Transverse colon (tissue), 4 donors: ENCODE data around the gene MYO5B. TPM values are rescaled to one million over a fixed set of nuclear protein-coding genes. Genes with fewer than 3 reads are reported as not detected.
A peak's percentile ranks its signal among the peaks of the same experiment; 100 is the strongest.

Experiments
- DNase-seq: peaks from one replicate; pipeline ENCODE4 v3.0.0-alpha.2; 2019
- H3K27ac ChIP-seq, 4 donors: fragments of 200-600 bp; sonication (generic); 2 replicates each; pipeline ENCODE4 v1.5.1; 2016 to 2018; ENCODE audit warnings: inconsistent platforms in 4 of 4
- H3K27me3 ChIP-seq: fragments of 200-600 bp; sonication (generic); 2 replicates; pipeline ENCODE4 v1.5.1; 2017; ENCODE audit warnings: inconsistent platforms
- H3K36me3 ChIP-seq, 4 donors: fragments of 200-600 bp; sonication (generic); 2 replicates each; pipeline ENCODE4 v1.5.1; 2017 to 2019; ENCODE audit warnings: inconsistent platforms in 4 of 4
- H3K4me1 ChIP-seq, 4 donors: fragments of 200-600 bp; sonication (generic); 2 replicates each; pipeline ENCODE4 v1.5.1; 2017 to 2020; ENCODE audit warnings: inconsistent platforms in 4 of 4
- H3K4me3 ChIP-seq, 4 donors: fragments of 200-600 bp; sonication (generic); 1 replicate in 1 of 4; 2 replicates in 3 of 4; pipeline versions ENCODE4 v1.5.1 to v1.6.1; 2017 to 2019; ENCODE audit warnings: inconsistent platforms in 4 of 4
- H3K9me3 ChIP-seq, 2 donors: fragments of 200-600 bp; sonication (generic); 2 replicates each; pipeline ENCODE4 v1.5.1; 2017 to 2019; ENCODE audit warnings: inconsistent platforms in 2 of 2
- EP300 ChIP-seq: sonication (generic); formaldehyde crosslinking; IDR thresholded peaks from one replicate; pipeline ENCODE4 v1.6.1; 2017; ENCODE audit warnings: antibody characterized with exemption, low read depth
- POLR2A ChIP-seq: fragments of 450-650 bp; IDR thresholded peaks from one replicate; pipeline ENCODE4 v1.6.1; 2016; ENCODE audit warnings: antibody characterized with exemption, mild to moderate bottlenecking, moderate library complexity
- POLR2AphosphoS5 ChIP-seq, 3 donors: sonication (generic); formaldehyde crosslinking; IDR thresholded peaks; one replicate each; pipeline ENCODE4 v1.6.1; 2016; ENCODE audit warnings: antibody characterized with exemption in 3 of 3
- WGBS, 2 donors: methylation state at CpG; one replicate each; pipeline ENCODE4 v1.1.5; 2018; ENCODE audit warnings: low coverage in 1 of 2; 5-methylcytosine and 5-hydroxymethylcytosine counted together
- in situ Hi-C, 4 donors: fragments of 200-750 bp; cut with MboI; loops; one replicate each; pipeline versions ENCODE4 v1.15.0 to v1.15.1; 2017; ENCODE audit warnings: low sequenced_read_pairs in 3 of 4, low pct_ligation_motif_present in 1 of 4, low pct_unique_long_range_greater_than_20kb in 1 of 4
- intact Hi-C: fragments of 100-400 bp; cut with DNase I; formaldehyde crosslinking; loops from one replicate; pipeline ENCODE4 v1.15.1; 2023; ENCODE audit warnings: low total_unique reads
- total RNA-seq, 4 donors: library from RNA; depleted of rRNA; stranded (reverse); fragments of >200 nt; gene quantifications; one replicate each; pipeline ENCODE4 v1.1.0, GENCODE V29; 2016
- TF ChIP-seq, protein P1 (sequence below), 5 experiments: fragments of 200-600 bp in 3 of 5; fragments of 450-650 bp in 2 of 5; sonication (generic) in 3 of 5; IDR thresholded peaks; 1 replicate in 2 of 5; 2 replicates in 3 of 5; pipeline ENCODE4 v1.5.1; 2016 to 2017; ENCODE audit warnings: antibody characterized with exemption in 5 of 5, inconsistent platforms in 3 of 5, mild to moderate bottlenecking in 2 of 5, moderate library complexity in 1 of 5

Gene MYO5B
- total RNA-seq, 4 donors from 2014 or later, result 96.7 to 144 (median 114) TPM

DNA sequence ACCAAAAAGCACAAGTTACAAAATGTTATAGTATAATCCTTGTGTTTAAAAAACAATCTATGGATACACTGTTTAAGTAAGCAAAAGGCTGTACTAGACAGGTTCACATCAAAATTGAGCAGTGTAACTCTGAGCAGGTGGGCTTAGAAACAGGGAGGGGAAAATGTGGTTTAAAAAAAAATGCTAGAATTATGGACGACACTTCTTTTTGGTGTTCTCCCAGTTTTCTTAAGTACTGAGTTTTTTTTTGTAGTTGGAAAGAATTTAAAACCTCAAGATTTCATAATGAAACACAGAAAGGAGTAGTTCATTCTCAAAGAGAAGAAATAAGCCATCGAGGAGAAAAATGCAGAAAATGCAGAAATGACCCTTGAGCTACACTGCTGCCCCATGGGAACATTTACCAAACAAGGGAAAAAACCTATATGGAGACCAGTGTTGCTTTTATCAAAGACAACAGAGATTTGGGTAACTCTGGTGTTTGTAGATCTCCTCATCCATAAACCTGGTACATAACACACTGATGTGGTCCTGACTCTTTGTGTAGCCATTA is 100.7 kb downstream of the MYO5B start:
- no peak for TF ChIP-seq EP300
- TF ChIP-seq, protein P1, sequence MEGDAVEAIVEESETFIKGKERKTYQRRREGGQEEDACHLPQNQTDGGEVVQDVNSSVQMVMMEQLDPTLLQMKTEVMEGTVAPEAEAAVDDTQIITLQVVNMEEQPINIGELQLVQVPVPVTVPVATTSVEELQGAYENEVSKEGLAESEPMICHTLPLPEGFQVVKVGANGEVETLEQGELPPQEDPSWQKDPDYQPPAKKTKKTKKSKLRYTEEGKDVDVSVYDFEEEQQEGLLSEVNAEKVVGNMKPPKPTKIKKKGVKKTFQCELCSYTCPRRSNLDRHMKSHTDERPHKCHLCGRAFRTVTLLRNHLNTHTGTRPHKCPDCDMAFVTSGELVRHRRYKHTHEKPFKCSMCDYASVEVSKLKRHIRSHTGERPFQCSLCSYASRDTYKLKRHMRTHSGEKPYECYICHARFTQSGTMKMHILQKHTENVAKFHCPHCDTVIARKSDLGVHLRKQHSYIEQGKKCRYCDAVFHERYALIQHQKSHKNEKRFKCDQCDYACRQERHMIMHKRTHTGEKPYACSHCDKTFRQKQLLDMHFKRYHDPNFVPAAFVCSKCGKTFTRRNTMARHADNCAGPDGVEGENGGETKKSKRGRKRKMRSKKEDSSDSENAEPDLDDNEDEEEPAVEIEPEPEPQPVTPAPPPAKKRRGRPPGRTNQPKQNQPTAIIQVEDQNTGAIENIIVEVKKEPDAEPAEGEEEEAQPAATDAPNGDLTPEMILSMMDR (IDR thresholded peaks at IDR 0.05), result no peak
- TF ChIP-seq POLR2AphosphoS5 (IDR thresholded peaks at IDR 0.05), result no peak
- no peak for TF ChIP-seq POLR2A
- no peak overlapping the region for H3K4me3 ChIP-seq
- no peak for DNase-seq
- intact Hi-C loops (no loop called here), in situ Hi-C loops (no loop called here)
- no peaks in the 10 kb centered on the region for H3K9me3 ChIP-seq
- no peaks in the 10 kb centered on the region for H3K27me3 ChIP-seq
- no peaks in the 10 kb centered on the region for H3K36me3 ChIP-seq
- peaks cover 9 to 46% (median 32%) of the 10 kb centered on the region in 4 donors for H3K4me1 ChIP-seq
- 76 to 86% methylated on average over 2 of the region's 2 CpGs for WGBS, 2 donors
- H3K27ac ChIP-seq, result no peak overlapping the region

DNA sequence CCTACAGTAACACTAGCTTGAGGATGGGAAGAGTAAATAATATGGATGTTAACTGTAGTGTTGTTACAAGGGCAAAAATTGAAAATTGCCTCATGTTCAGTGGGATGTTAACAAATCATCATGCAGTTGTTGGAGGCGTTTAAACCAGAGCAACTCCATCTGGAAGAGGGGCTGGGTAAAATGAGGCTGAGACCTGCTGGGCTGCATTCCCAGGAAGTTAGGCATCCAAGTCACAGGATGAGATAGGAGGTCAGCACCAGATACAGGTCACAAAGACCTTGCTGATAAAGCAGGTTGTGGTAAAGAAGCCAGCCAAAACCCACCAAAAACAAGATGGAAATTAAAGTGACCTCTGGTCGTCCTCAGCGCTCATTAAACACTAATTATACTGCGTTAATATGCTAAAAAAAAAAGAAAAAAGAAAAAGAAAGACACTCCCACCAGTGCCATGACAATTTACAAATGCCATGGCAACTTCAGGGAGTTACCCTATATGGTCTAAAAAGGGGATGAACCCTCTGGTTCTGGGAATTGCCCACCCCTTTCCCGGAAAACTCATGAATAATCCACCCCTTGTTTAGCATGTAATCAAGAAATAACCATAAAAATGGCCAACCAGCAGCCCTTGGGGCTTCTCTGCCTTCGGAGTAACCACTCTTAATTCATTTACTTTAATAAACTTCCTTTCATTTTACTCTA is 101.4 kb downstream of the MYO5B start:
- Histone ChIP-seq H3K4me3 (no peak overlapping the region), H3K27me3 (no peaks in the 10 kb centered on the region), H3K4me1 (peaks cover 9 to 38% (median 31%) of the 10 kb centered on the region in 4 donors), H3K36me3 (no peaks in the 10 kb centered on the region), H3K27ac (no peak overlapping the region), H3K9me3 (no peaks in the 10 kb centered on the region)
- intact Hi-C loops, result no loop called here
- WGBS, 2 donors, result 76 to 80% methylated on average over 5 to 6 of the region's 6 CpGs
- DNase-seq, result no peak
- in situ Hi-C loops, result no loop called here
- TF ChIP-seq POLR2A (no peak), EP300 (no peak), POLR2AphosphoS5 (IDR thresholded peaks at IDR 0.05) (no peak)
- TF ChIP-seq, protein P1 (IDR thresholded peaks at IDR 0.05), result no peak

GRCh38 chr18:50092245-50092805 is 102.6 kb downstream of the MYO5B start:
- Histone ChIP-seq H3K27me3 (no peaks in the 10 kb centered on the region), H3K4me1 (peaks cover 9 to 26% (median 20%) of the 10 kb centered on the region in 4 donors), H3K36me3 (no peaks in the 10 kb centered on the region), H3K4me3 (no peak overlapping the region), H3K9me3 (no peaks in the 10 kb centered on the region), H3K27ac (peak overlapping the region; percentile 46 to 76 (median 49))
- TF ChIP-seq, protein P1 (IDR thresholded peaks at IDR 0.05), result no peak
- intact Hi-C loops, result no loop called here
- peak; percentile 25 for DNase-seq
- in situ Hi-C loops, result no loop called here
- WGBS, 2 donors, result 27 to 38% methylated on average over 3 of the region's 3 CpGs

DNA sequence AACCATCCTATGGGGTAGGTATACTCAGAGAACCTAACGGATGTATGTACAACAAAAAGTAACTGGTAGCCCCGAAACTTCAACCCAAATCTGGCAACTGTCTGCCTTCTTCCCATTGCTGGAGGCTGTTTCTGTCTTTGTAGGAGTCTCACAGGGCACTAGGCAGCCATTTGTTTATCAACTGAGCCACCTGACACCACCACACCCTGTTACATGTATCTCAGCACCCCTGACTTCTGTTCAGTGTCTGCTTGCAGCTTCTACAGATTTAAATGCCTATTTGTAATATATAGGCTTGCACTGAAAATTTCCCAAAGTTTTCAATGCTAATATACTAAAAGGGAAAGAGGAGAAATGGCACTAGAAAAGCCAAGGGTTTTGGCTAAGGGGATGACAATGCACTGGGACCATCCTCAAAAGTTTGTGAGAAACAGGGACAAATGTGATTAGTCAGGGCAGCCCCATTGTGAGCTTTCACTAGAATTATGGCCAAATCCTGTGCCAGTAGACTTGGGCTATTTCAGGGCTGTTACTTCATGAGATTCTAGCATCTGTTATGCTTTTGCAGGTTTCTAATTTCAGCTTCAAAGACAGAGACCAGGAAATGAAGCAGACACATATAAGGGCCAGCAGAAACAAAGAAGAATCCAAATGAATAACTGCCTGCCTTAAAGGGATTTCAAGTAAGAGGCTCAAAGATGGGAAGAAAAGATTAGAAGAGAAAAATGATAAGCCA is 103.3 kb downstream of the MYO5B start:
- intact Hi-C loops, result no loop called here
- Histone ChIP-seq H3K4me3 (no peak overlapping the region), H3K27ac (peak overlapping the region; percentile 46 to 76 (median 49)), H3K4me1 (peaks cover 9 to 23% (median 19%) of the 10 kb centered on the region in 4 donors), H3K27me3 (no peaks in the 10 kb centered on the region), H3K36me3 (no peaks in the 10 kb centered on the region), H3K9me3 (no peaks in the 10 kb centered on the region)
- WGBS, 2 donors, result 74 to 76% methylated on average over 2 of the region's 2 CpGs
- TF ChIP-seq EP300 (no peak), POLR2AphosphoS5 (IDR thresholded peaks at IDR 0.05) (no peak), POLR2A (no peak)
- TF ChIP-seq, protein P1 (IDR thresholded peaks at IDR 0.05), result no peak
- in situ Hi-C loops, result no loop called here
- DNase-seq, result no peak
